DMS53 treated with DMSO at 0.1 percent for 48 hours (cell line): ENCODE measurements around the gene FTH1.
A peak's percentile ranks its signal among the peaks of the same experiment; 100 is the strongest.

Experiments
- DNase-seq: peaks from one replicate; lab custom pipeline; 2025; ENCODE audit not compliant: unreplicated experiment; lab: John Stamatoyannopoulos, UW

Gene FTH1

DNA sequence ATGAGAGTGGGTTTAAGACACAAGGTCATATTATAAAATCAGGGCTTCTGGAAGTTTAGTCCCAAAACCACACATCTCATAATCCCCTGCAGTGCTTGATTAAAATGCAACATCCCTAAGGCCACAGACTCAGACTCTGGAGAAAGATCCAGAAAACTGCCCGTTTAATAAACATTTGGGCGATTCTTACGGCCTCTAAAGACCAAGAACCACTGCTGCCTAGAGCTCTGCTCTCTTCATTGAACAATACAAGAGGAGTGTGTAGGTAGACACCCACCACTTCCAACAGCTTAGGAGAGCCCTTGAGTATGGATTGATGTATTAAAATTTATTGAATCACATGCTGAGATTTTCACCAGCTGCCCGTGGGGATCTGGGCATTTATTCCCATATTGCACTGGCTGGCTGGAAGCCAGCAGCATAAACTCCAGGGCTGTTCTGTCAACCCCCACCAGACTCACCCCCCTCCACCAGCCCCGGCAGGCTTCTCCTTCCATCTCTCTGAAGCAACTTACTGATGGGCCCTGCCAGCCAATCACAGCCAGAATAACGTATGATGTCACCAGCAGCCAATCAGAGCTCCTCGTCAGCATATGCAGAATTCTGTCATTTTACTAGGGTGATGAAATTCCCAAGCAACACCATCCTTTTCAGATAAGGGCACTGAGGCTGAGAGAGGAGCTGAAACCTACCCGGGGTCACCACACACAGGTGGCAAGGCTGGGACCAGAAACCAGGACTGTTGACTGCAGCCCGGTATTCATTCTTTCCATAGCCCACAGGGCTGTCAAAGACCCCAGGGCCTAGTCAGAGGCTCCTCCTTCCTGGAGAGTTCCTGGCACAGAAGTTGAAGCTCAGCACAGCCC is 18.0 kb downstream of the FTH1 start:
- DNase-seq = peak; percentile 45

DNA sequence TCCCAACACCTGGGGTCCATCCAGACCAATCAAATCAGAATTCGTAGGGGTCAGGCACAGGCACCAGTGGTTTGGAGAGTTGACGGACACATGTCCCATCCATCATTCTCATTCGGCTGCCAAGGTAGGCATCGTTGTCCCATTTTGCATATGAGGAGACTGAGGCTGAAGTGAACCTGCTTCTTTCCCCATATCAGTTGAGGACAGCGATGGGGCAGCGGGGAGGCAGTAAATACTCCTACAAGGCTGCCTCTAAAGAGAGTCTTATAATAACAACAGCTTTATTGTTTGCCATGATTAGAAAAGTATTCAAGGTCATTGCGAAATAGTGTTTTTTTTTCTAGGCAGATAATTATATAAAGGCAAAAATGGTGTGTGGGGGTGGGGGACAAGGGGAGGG is 18.9 kb downstream of the FTH1 start:
- no peak for DNase-seq

- DNase-seq = peak; percentile 83
Measured at GRCh38 chr11:61947486-61948210, 19.8 kb downstream of the FTH1 start.

DNA sequence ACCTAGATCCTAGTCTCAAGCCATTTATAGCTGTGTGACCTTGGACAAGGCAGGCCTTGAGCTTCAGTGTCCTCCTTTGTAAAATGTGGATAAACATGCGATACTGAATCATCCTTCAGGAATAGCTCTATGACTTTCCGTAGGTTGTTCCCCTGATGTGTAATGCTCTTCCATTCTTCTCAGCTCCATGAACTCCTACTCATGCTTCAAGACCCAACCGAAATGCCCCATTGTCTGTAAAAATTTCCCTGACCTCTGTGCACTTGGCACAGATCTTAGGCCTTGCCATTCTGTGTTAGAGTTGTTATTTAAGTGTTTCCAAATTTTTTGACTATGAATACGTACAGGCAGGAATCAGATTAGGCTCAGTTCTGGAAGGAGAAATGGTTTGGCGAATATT is 20.5 kb downstream of the FTH1 start:
- DNase-seq = no peak

GRCh38 chr11:61945191-61945590 is 22.2 kb downstream of the FTH1 start:
- DNase-seq = no peak

GRCh38 chr11:61940466-61940865 is 27.0 kb downstream of the FTH1 start:
- no peak for DNase-seq

- DNase-seq = no peak
Measured at GRCh38 chr11:61935861-61936260, 31.6 kb downstream of the FTH1 start.

- DNase-seq = no peak
Measured at GRCh38 chr11:61930933-61931332, 36.5 kb downstream of the FTH1 start.

GRCh38 chr11:61928606-61929005 is 38.8 kb downstream of the FTH1 start:
- DNase-seq = no peak

DNA sequence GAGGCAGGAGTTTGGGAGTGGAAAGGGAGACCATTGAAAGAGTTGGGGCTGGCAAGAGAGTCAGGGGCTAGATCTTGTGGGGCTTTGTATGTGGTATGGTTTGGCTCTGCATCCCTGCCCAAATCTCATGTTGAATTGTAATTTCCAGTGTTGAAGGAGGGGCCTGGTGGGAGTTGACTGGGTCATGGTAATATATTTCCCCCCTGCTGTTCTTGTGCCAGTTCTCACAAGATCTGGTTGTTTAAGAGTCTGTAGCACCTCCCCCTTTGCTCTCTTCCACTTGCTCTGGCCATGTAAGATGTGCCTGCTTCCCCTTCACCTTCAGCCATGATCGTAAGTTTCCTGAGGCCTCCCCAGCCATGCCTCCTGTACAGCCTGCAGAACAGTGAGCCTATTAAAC is 39.9 kb downstream of the FTH1 start:
- no peak for DNase-seq

GRCh38 chr11:61926235-61926634 is 41.2 kb downstream of the FTH1 start:
- DNase-seq = no peak

DNA sequence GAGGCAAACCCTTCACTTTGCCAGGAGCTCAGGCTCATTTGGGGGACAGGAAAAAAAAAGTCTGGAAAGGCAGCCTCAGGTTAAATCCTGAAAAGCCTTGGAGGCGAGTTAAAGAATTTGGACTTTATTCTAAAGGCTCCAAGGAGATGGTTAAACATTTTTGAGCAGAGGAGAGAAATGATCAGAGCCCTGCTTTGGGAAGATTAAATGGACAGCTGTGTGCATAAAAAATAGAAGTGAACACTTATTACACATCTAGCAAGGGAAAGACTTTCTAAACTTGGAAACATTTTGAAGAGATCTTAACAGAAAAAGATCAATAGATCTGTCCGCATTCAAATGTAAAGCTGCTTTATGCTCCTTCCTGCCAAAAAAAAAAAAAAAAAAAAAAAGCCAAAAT is 41.7 kb downstream of the FTH1 start:
- no peak for DNase-seq

- DNase-seq = no peak
Measured at GRCh38 chr11:61924064-61924455, 43.4 kb downstream of the FTH1 start.

- DNase-seq = no peak
Measured at GRCh38 chr11:61923166-61924063, 44.0 kb downstream of the FTH1 start.

DNA sequence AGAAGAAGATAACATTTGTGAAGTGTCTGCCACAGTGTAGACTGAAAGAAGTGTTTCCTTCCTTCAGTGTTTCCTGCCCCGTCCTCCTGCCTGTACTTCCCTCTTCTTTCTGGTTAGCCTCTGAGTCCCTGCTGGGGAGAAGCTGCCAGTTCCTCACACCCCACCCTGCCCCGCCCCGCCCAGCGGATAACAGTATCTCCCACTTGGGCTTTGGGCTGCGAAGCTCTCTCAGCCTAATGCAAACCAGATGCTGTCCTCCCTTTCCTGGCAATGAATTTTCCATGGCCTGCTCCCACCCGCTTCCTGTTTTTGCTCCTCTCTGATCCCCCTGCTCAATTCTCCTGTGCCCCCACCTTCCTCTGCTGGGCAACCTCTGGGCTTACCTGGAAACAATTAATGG is 44.9 kb downstream of the FTH1 start:
- DNase-seq = no peak

- DNase-seq = no peak
Measured at GRCh38 chr11:61921446-61921845, 46.0 kb downstream of the FTH1 start.

- no peak for DNase-seq
Measured at GRCh38 chr11:61919705-61920631, 47.5 kb downstream of the FTH1 start.

GRCh38 chr11:61918938-61919704 is 48.3 kb downstream of the FTH1 start:
- DNase-seq = no peak

GRCh38 chr11:61918251-61918937 is 49.0 kb downstream of the FTH1 start:
- no peak for DNase-seq
